Measurements from ENCODE around the gene FSTL5.
"Not testable (repeated sequence)": the region's sequence is repeated elsewhere in the genome, so short reads cannot be mapped to it uniquely, and the experiment has no call there.

FSTL5 gene

GRCh38 chr4:162163892-162164759 is at the start of gene FSTL5:
Gene FSTL5, minus strand, starts transcription at chr4:162164000. Its CDS starts 52,604 bp downstream, at chr4:162111396.
- peak within 1 kb of the TSS; percentile 79 to 82 for H3K4me3 Mint-ChIP-seq
- H3K36me3 Mint-ChIP-seq: no peaks in the 10 kb centered on the region
- H3K9me3 Mint-ChIP-seq: no peaks in the 10 kb centered on the region
- ATAC-seq (replicated peaks) (peak; percentile 93 to 97), DNase-seq (peak; percentile 43)
- peaks cover 8 to 10% of the 10 kb centered on the region in 2 donors for H3K4me1 Mint-ChIP-seq
- peak within 1 kb of the TSS; percentile 68 for H3K27ac Mint-ChIP-seq
- H3K27me3 Mint-ChIP-seq: peaks cover 11% of the 10 kb centered on the region in 2 donors

- Mint-ChIP-seq H3K4me1 (no peaks in the 10 kb centered on the region), H3K9me3 (peaks cover 0 to 1% of the 10 kb centered on the region in 2 donors), H3K27ac (no peak overlapping the region), H3K36me3 (no peaks in the 10 kb centered on the region), H3K4me3 (no peak overlapping the region), H3K27me3 (no peaks in the 10 kb centered on the region)
- DNase-seq: no peak
- ATAC-seq (replicated peaks): no peak
Measured at GRCh38 chr4:162209706-162210105, 45.9 kb upstream of the FSTL5 start.

DNA sequence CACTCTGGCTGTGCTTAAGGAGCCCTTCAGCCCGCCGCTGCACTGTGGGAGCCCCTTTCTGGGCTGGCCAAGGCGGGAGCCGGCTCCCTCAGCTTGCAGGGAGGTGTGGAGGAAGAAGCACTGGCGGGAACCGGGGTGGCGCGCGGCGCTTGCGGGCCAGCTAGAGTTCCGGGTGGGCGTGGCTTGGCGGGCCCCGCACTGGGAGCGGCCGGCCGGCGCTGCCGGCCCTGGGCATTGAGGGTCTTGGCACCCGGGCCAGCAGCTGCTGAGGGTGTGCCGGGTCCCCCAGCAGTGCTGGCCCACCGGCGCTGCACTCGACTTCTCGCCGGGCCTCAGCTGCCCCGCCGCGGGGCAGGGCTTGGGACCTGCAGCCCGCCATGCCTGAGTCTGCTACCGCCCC is 39.7 kb upstream of the FSTL5 start:
- not testable (repeated sequence) for H3K36me3 Mint-ChIP-seq; H3K9me3 Mint-ChIP-seq; H3K4me3 Mint-ChIP-seq; H3K27me3 Mint-ChIP-seq; H3K4me1 Mint-ChIP-seq; ATAC-seq (replicated peaks); DNase-seq; H3K27ac Mint-ChIP-seq

DNA sequence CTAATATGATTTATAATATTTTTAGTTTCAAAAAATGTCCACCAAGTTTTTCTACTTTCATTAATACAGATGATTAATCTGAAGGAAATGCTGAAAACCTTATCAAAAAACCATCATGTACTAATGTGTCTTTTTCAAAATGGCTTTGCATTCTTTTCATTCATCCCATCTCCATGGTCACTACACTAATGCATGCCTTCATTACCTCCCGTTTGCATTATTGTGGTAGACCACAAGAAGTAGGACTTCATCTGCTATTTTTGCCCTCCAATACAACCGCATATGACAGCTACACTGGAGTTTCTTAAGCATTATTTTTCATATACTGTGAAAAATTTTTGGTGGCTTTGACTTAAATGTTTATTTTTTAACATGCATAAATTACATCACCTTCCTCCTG is 37.9 kb upstream of the FSTL5 start:
- DNase-seq: no peak
- Mint-ChIP-seq H3K9me3 (peaks cover 0 to 1% of the 10 kb centered on the region in 2 donors), H3K4me1 (no peaks in the 10 kb centered on the region), H3K27ac (no peak overlapping the region), H3K4me3 (no peak overlapping the region), H3K27me3 (no peaks in the 10 kb centered on the region), H3K36me3 (no peaks in the 10 kb centered on the region)
- no peak for ATAC-seq (replicated peaks)

GRCh38 chr4:162170509-162170908 is 6.7 kb upstream of the FSTL5 start:
- Mint-ChIP-seq H3K27ac (no peak overlapping the region), H3K4me3 (no peak overlapping the region), H3K36me3 (no peaks in the 10 kb centered on the region), H3K9me3 (no peaks in the 10 kb centered on the region), H3K27me3 (no peaks in the 10 kb centered on the region), H3K4me1 (no peaks in the 10 kb centered on the region)
- no peak for ATAC-seq (replicated peaks)
- DNase-seq: no peak

GRCh38 chr4:162164906-162165510 is 1.2 kb upstream of the FSTL5 start:
- Mint-ChIP-seq H3K9me3 (no peaks in the 10 kb centered on the region), H3K4me3 (no peak overlapping the region), H3K36me3 (no peaks in the 10 kb centered on the region), H3K4me1 (peaks cover 8 to 10% of the 10 kb centered on the region in 2 donors), H3K27me3 (peaks cover 11% of the 10 kb centered on the region in 2 donors), H3K27ac (no peak overlapping the region)
- DNase-seq (no peak), ATAC-seq (replicated peaks) (no peak)

GRCh38 chr4:162162672-162163071 is 1.1 kb downstream of the FSTL5 start:
- Mint-ChIP-seq H3K4me3 (no peak overlapping the region), H3K9me3 (no peaks in the 10 kb centered on the region), H3K27ac (no peak overlapping the region), H3K36me3 (no peaks in the 10 kb centered on the region), H3K4me1 (peaks cover 8 to 10% of the 10 kb centered on the region in 2 donors), H3K27me3 (peaks cover 11% of the 10 kb centered on the region in 2 donors)
- ATAC-seq (replicated peaks) (no peak), DNase-seq (no peak)

- Mint-ChIP-seq H3K9me3 (peaks cover 0 to 2% of the 10 kb centered on the region in 2 donors), H3K27me3 (no peaks in the 10 kb centered on the region), H3K4me3 (no peak overlapping the region), H3K4me1 (no peaks in the 10 kb centered on the region), H3K27ac (no peak overlapping the region), H3K36me3 (no peaks in the 10 kb centered on the region)
- ATAC-seq (replicated peaks) (no peak), DNase-seq (no peak)
Measured at GRCh38 chr4:162157241-162157640, 6.6 kb downstream of the FSTL5 start.

DNA sequence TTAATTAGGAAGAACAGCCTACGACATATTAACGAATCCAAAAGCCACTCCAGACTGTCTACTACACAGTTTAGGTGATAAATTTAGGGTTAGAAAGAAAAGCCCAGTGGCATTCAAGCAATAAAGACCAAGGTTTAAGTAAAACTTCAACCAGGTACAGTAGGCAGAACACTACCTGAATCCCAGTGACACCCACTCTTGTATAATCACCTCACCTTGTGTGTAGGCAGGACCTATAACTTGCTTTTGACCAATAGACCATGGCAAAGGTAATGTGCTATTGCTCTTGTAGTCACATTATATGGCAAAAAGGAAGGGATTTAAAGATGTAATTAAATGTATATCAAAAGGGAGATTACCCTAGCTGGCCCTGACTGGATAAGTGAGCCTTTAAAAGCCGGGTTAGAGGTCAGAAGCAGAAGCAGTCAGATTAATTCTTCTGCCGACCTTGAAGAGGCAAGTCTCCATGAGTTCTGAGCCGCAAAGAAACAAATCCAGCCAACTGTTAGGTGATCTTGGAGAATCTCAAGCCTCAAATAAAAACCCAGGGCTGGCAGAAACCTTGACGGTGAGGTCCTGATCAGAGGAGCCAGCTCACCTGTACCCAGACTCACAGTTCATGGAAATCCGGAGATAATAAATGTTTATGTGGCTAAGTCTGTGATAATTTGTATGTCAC is 8.8 kb downstream of the FSTL5 start:
- no peak for DNase-seq
- Mint-ChIP-seq H3K4me3 (no peak overlapping the region), H3K27me3 (no peaks in the 10 kb centered on the region), H3K36me3 (no peaks in the 10 kb centered on the region), H3K4me1 (no peaks in the 10 kb centered on the region), H3K9me3 (peaks cover 0 to 2% of the 10 kb centered on the region in 2 donors), H3K27ac (no peak overlapping the region)
- no peak for ATAC-seq (replicated peaks)

GRCh38 chr4:162151850-162152249 is 11.9 kb downstream of the FSTL5 start:
- H3K4me1 Mint-ChIP-seq: no peaks in the 10 kb centered on the region
- DNase-seq: no peak
- H3K27ac Mint-ChIP-seq: no peak overlapping the region

DNA sequence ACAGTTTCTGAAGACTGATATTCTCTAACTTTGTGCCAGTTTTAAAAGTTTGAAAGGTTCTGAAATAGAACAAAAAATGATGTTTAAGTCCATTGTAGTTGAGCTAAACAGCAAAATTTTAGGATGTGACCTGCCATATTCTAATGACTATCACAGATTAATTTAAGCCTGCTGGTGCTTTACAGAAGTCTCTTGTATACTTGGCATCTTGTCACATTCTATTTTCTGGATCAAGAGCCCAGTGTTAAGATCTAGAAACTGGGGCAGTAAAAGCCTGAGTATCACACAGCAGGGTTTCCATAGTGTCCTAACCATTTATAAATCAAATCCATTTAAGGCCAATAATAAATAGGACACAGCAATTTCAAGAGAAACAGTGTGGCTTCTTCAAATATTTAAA is 12.4 kb downstream of the FSTL5 start:
- Mint-ChIP-seq H3K9me3 (peaks cover 0 to 4% of the 10 kb centered on the region in 2 donors), H3K4me1 (no peaks in the 10 kb centered on the region), H3K4me3 (no peak overlapping the region), H3K36me3 (no peaks in the 10 kb centered on the region), H3K27ac (no peak overlapping the region), H3K27me3 (no peaks in the 10 kb centered on the region)
- ATAC-seq (replicated peaks) (no peak), DNase-seq (no peak)

More at GRCh38 chr4:162151850-162152249, 11.9 kb downstream of the FSTL5 start:
- H3K4me3 Mint-ChIP-seq: no peak overlapping the region
- ATAC-seq (replicated peaks): no peak
- no peaks in the 10 kb centered on the region for H3K27me3 Mint-ChIP-seq
- peaks cover 0 to under 1% of the 10 kb centered on the region in 2 donors for H3K9me3 Mint-ChIP-seq
- no peaks in the 10 kb centered on the region for H3K36me3 Mint-ChIP-seq

DNA sequence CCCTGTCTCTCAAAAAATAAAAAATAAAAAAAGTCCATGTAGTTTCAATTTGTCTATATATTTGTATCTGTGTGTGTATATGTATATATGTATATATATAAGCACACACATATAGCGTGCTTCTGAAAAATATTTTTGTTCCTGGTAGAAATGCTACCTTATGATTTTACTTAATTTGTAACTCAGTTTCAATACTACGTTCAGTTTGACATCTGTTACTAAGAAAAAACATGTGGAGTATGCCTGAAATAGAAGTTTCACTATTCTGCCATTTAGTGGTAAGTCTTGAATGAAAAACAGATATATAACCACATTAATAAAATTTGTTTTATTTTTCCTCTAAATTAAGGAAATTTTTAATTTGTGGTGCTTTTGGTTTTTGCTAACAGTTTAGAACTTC is 14.2 kb downstream of the FSTL5 start:
- Mint-ChIP-seq H3K36me3 (no peaks in the 10 kb centered on the region), H3K27ac (no peak overlapping the region), H3K27me3 (no peaks in the 10 kb centered on the region), H3K4me3 (no peak overlapping the region), H3K9me3 (peaks cover 0 to 4% of the 10 kb centered on the region in 2 donors), H3K4me1 (no peaks in the 10 kb centered on the region)
- ATAC-seq (replicated peaks): no peak
- DNase-seq: no peak

DNA sequence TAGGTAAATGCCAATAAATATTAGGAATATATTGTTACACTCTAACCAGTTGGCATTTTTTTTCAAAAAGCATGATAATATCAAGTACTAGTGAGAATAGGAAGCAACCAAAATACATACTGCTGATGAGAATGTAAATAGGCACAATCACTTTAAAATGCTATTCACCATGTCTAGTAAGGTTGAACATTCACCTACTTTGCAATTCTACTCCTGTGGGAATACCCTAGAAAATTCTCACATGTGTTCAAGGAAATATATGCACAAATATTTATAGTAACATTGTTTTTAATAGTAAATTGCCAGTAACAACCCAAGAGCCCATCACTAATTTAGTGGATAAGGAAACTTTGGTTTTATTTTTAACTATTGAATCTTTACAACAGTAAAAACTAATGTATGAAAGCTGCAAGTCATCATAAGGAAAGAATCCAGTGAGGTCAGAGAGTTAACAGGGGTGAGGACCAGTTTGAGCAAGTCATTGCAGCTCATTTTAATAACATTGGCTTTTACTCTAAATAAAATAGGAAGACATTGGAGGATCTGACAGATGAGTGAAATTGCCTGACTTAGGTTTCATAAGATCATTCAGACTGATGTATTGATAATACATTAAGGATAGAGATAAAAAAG is 23.6 kb downstream of the FSTL5 start:
- Mint-ChIP-seq H3K36me3 (no peaks in the 10 kb centered on the region), H3K4me3 (no peak overlapping the region), H3K9me3 (peaks cover 1 to 5% of the 10 kb centered on the region in 2 donors), H3K4me1 (no peaks in the 10 kb centered on the region), H3K27ac (no peak overlapping the region), H3K27me3 (no peaks in the 10 kb centered on the region)
- no peak for ATAC-seq (replicated peaks)
- DNase-seq: no peak

DNA sequence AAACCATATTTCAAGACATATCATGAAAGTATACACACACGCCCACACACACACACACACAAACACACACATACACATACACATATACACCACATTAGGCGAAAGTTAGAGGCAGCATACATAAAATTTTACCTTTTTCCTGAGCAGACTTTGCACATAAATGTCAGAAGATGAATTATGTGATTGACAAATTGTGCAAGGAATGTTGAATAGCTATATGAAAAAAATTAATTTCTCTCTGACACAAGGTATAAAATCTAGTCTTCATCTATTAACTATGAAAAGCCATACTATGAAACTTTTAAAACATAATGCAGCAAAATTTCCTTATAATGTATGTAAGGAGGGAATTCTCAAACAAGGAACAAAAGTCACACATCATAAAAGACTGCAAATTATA is 24.4 kb downstream of the FSTL5 start:
- H3K27ac Mint-ChIP-seq: no peak overlapping the region
- no peaks in the 10 kb centered on the region for H3K27me3 Mint-ChIP-seq
- DNase-seq: no peak
- no peak for ATAC-seq (replicated peaks)
- no peaks in the 10 kb centered on the region for H3K36me3 Mint-ChIP-seq
- H3K4me3 Mint-ChIP-seq: no peak overlapping the region
- peaks cover 1 to 5% of the 10 kb centered on the region in 2 donors for H3K9me3 Mint-ChIP-seq
- H3K4me1 Mint-ChIP-seq: no peaks in the 10 kb centered on the region
